Mucosa of stomach (tissue), 1 donor: Measurements from ENCODE around the gene DDX28.
A peak's percentile ranks its signal among the peaks of the same experiment; 100 is the strongest.
"Not testable (repeated sequence)": the region's sequence is repeated elsewhere in the genome, so short reads cannot be mapped to it uniquely, and the experiment has no call there.

ENCODE experiments used
- H3K27me3 ChIP-seq: one replicate; pipeline ENCODE4 v1.7.0; 2013; ENCODE audit warnings: mild to moderate bottlenecking, low read length; ENCODE audit not compliant: control insufficient read depth, insufficient read depth
- H3K36me3 ChIP-seq: one replicate; pipeline ENCODE4 v1.7.0; 2013; ENCODE audit warnings: low read length; ENCODE audit not compliant: control insufficient read depth, insufficient read depth
- H3K4me1 ChIP-seq: one replicate; pipeline ENCODE4 v1.7.0; 2013; ENCODE audit warnings: mild to moderate bottlenecking, low read length; ENCODE audit not compliant: control insufficient read depth, insufficient read depth
- H3K4me3 ChIP-seq: one replicate; pipeline ENCODE4 v1.7.0; 2013; ENCODE audit warnings: low read length
- H3K9ac ChIP-seq: one replicate; pipeline ENCODE4 v1.7.0; 2013; ENCODE audit warnings: mild to moderate bottlenecking, low read length, moderate library complexity
- H3K9me3 ChIP-seq: one replicate; pipeline ENCODE4 v1.7.0; 2013; ENCODE audit warnings: mild to moderate bottlenecking, low read length, moderate library complexity; ENCODE audit not compliant: control insufficient read depth
- donor health status: Pancreatic carcinoma.

DDX28 gene

DNA sequence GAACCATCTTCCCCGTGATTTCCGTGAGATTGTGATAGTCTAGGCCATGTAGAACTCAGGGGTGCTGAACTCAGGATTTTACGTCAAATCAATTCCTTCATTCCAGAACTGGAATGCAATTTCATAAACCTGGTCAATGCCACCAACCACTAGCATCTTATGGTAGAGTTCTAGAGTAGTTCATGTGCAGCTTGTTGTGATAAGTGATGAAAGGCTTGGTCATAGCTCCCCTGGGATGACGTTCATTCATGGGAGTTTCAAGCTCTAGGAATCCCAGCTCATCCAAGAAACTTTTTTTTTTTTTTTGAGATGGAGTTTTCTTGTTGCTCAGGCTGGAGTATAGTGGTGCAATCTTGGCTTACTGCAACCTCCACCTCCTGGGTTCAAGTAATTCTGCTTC is 20.0 kb downstream of the DDX28 start:
- no peak overlapping the region for H3K9ac ChIP-seq
- H3K4me1 ChIP-seq, result no peaks in the 10 kb centered on the region
- peaks cover 2% of the 10 kb centered on the region for H3K27me3 ChIP-seq
- H3K9me3 ChIP-seq, result no peaks in the 10 kb centered on the region
- no peak overlapping the region for H3K4me3 ChIP-seq
- no peaks in the 10 kb centered on the region for H3K36me3 ChIP-seq

DNA sequence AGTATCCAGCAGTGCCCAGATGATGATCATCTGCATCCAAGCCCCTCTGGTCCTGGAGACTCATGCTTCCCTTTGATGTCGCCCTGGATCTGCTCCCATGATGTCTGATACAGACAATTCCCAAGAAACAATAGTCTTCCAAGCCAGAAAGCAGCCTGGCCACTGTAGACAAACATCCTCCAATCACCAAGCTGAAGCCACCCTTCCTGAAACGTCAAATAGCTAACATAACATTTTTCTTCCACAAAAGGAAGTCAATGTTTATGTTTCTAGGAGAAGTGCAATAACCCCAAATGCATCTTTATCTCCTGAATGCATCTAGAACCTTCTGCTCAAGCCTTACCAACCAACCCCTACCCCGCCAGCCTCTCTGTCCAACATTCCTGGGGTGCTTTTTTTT is 22.6 kb downstream of the DDX28 start:
- H3K9ac ChIP-seq, result no peak overlapping the region
- peaks cover 2% of the 10 kb centered on the region for H3K27me3 ChIP-seq
- no peaks in the 10 kb centered on the region for H3K9me3 ChIP-seq
- H3K36me3 ChIP-seq, result no peaks in the 10 kb centered on the region
- no peak overlapping the region for H3K4me3 ChIP-seq
- H3K4me1 ChIP-seq, result no peaks in the 10 kb centered on the region

GRCh38 chr16:67999985-68000384 is 23.0 kb downstream of the DDX28 start:
- Histone ChIP-seq H3K9me3 (no peaks in the 10 kb centered on the region), H3K36me3 (no peaks in the 10 kb centered on the region), H3K4me1 (no peaks in the 10 kb centered on the region), H3K9ac (no peak overlapping the region), H3K4me3 (no peak overlapping the region), H3K27me3 (peaks cover 2% of the 10 kb centered on the region)

DNA sequence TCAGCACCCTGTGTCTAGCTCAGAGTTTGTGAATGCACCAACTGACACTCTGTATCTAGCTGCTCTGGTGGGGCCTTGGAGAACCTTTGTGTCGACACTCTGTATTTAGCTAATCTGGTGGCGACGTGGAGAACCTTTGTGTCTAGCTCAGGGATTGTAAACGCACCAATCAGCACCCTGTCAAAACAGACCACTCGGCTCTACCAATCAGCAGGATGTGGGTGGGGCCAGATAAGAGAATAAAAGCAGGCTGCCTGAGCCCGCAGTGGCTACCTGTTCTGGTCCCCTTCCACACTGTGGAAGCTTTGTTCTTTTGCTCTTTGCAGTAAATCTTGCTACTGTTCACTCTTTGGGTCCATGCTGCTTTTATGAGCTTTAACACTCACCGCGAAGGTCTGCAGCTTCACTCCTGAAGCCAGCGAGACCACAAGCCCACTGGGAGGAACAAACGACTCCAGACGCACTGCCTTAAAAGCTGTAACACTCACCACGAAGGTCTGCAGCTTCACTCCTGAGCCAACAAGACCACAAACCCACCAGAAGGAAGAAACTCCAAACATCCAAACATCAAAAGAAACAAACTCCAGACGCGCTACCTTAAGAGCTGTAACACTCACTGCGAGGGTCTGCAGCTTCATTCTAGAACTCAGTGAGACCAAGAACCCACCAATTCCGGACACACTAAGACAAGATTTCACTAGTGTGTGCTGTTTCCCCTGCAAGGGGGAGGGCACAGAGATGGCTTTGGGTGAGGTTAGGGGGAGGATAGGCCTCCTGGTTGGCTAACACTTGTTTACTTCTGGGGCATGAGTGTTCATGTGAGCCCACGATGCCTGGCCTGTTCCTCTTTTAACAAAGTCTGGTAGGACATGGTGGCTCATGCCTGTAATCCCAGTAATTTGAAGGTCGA is 24.0 kb downstream of the DDX28 start, which contains the start of gene DPEP2:
TSS of gene DPEP2 (minus strand) at position 706 of the 910 bp plus-strand sequence. CDS start 6,272 bp downstream, outside the sequence.
- H3K4me3 ChIP-seq, H3K36me3 ChIP-seq: not testable (repeated sequence)

GRCh38 chr16:67998231-67998778 is 24.7 kb downstream of the DDX28 start:
- H3K4me1 ChIP-seq, H3K9me3 ChIP-seq, H3K36me3 ChIP-seq, H3K4me3 ChIP-seq, H3K9ac ChIP-seq, H3K27me3 ChIP-seq: not testable (repeated sequence)

More for the DNA sequence above, 24.0 kb downstream of the DDX28 start, which contains the start of gene DPEP2:
- H3K9me3 ChIP-seq, H3K9ac ChIP-seq, H3K4me1 ChIP-seq, H3K27me3 ChIP-seq: not testable (repeated sequence)

DNA sequence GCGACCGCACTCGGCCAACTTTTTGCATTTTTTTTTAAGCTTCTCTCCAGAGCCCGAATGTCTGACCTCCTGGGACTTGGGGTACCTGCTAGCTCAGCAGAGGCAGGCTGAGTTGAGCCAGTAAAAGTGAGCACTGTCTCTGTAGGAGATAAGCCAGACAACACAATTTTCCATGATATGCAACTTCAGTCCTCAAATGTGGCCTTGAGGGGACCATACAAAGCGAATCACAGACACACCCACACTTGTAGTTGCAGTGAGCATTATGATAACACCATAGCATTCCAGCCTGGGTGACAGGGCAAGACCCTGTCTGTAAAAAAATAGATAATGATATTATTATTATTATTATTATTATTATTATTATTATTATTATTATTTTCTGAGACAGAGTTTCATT is 26.4 kb downstream of the DDX28 start:
- Histone ChIP-seq H3K4me1 (peaks cover 15% of the 10 kb centered on the region), H3K27me3 (peaks cover 8% of the 10 kb centered on the region), H3K9me3 (no peaks in the 10 kb centered on the region), H3K36me3 (no peaks in the 10 kb centered on the region), H3K9ac (no peak overlapping the region), H3K4me3 (no peak overlapping the region)

- no peak overlapping the region for H3K9ac ChIP-seq
- H3K4me3 ChIP-seq, result no peak overlapping the region
- no peaks in the 10 kb centered on the region for H3K36me3 ChIP-seq
- no peaks in the 10 kb centered on the region for H3K9me3 ChIP-seq
- peaks cover 8% of the 10 kb centered on the region for H3K27me3 ChIP-seq
- peaks cover 15% of the 10 kb centered on the region for H3K4me1 ChIP-seq
Observed at GRCh38 chr16:67995423-67995822, 27.6 kb downstream of the DDX28 start.

DNA sequence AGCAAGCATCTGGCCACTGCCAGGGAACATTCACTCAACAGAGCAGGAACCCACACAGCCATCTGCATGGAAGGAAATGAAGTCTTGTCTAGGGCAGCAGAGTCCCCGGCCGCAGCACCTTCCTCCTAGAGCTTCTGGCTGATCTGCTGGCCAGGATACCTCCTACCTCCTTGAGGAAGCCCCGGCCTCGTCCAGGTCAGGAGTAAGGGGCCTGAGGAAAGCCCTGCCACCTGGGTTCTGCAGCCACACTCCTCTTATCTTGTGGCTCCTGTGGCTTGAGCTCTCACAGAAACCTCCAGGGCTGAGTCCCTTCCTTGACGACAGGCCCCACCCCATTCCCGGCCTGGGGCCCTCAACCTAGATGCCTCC is 29.0 kb downstream of the DDX28 start:
- H3K9ac ChIP-seq, result peak overlapping the region; percentile 62
- peaks cover 15% of the 10 kb centered on the region for H3K4me1 ChIP-seq
- not testable (repeated sequence) for H3K4me3 ChIP-seq

GRCh38 chr16:67993207-67994039 is 29.6 kb downstream of the DDX28 start:
- Histone ChIP-seq H3K9me3 (no peaks in the 10 kb centered on the region), H3K9ac (peak overlapping the region; percentile 62), H3K27me3 (peaks cover 8% of the 10 kb centered on the region), H3K4me3 (peak overlapping the region; percentile 25), H3K36me3 (no peaks in the 10 kb centered on the region), H3K4me1 (peaks cover 15% of the 10 kb centered on the region)

More for the DNA sequence above, 29.0 kb downstream of the DDX28 start:
- not testable (repeated sequence) for H3K36me3 ChIP-seq, H3K27me3 ChIP-seq, H3K9me3 ChIP-seq

DNA sequence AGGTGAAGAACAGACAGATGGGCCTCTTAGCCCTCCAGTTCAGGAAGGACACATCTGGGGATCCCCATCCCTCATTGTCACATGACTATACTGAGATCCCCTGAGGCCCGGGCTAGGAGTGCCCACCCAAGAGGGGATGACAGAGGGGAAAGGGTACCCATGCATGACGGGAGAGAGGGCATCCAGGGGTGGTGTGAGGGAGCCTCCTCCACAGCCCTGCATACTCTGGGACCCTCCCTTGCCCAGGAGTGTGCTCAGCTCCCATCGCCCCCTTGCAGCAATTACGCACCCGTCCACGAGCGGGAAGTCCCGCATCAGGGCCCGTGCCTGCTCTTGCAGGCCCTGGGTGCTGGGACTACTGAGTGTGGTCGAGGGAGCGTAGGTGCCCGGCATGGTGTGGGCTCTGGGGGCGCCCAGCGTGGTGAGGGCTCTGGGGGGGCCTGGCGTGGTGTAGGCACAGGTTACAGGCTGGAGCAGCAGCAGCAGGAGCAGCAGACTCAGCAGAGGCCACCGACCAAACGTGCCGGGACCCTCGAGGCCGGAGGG is 30.3 kb downstream of the DDX28 start:
- Histone ChIP-seq H3K4me1 (peaks cover 15% of the 10 kb centered on the region), H3K4me3 (no peak overlapping the region), H3K36me3 (no peaks in the 10 kb centered on the region), H3K9ac (peak overlapping the region; percentile 62), H3K27me3 (peaks cover 8% of the 10 kb centered on the region), H3K9me3 (no peaks in the 10 kb centered on the region)

GRCh38 chr16:67990018-67990386 is 33.0 kb downstream of the DDX28 start:
- no peak overlapping the region for H3K4me3 ChIP-seq
- H3K9me3 ChIP-seq, result no peaks in the 10 kb centered on the region
- peaks cover 8% of the 10 kb centered on the region for H3K27me3 ChIP-seq
- no peak overlapping the region for H3K9ac ChIP-seq
- no peaks in the 10 kb centered on the region for H3K36me3 ChIP-seq
- H3K4me1 ChIP-seq, result peaks cover 15% of the 10 kb centered on the region
